ES-I3 (cell line): ENCODE measurements around the gene PARD6G.

Source experiments
- H3K36me3 ChIP-seq: 2 replicates; pipeline ENCODE4 v1.6.1; 2013; ENCODE audit warnings: mild to moderate bottlenecking, low read length, control low read depth, moderate library complexity; ENCODE audit not compliant: insufficient read depth
- H3K4me1 ChIP-seq: 2 replicates; pipeline ENCODE4 v1.6.1; 2013; ENCODE audit warnings: mild to moderate bottlenecking, control low read depth, low read length; ENCODE audit not compliant: insufficient read depth
- H3K9ac ChIP-seq: 2 replicates; pipeline ENCODE4 v1.6.1; 2013; ENCODE audit warnings: low read depth, mild to moderate bottlenecking, low read length, moderate library complexity
- H3K9me3 ChIP-seq: 2 replicates; pipeline ENCODE4 v1.6.1; 2013; ENCODE audit warnings: mild to moderate bottlenecking, low read length, moderate library complexity; ENCODE audit not compliant: control insufficient read depth, insufficient read depth

Gene PARD6G

GRCh38 chr18:80208620-80209019 is 38.7 kb downstream of the PARD6G start:
- peaks cover 8% of the 10 kb centered on the region; the same call in 1 of the 2 replicates for H3K4me1 ChIP-seq
- no peaks in the 10 kb centered on the region for H3K9me3 ChIP-seq
- no peaks in the 10 kb centered on the region for H3K36me3 ChIP-seq

GRCh38 chr18:80205294-80205693 is 42.0 kb downstream of the PARD6G start:
- Histone ChIP-seq H3K4me1 (peaks cover 7% of the 10 kb centered on the region; the same call in 1 of the 2 replicates), H3K9me3 (no peaks in the 10 kb centered on the region), H3K9ac (no peak overlapping the region), H3K36me3 (no peaks in the 10 kb centered on the region)

More at GRCh38 chr18:80208620-80209019, 38.7 kb downstream of the PARD6G start:
- no peak overlapping the region for H3K9ac ChIP-seq

DNA sequence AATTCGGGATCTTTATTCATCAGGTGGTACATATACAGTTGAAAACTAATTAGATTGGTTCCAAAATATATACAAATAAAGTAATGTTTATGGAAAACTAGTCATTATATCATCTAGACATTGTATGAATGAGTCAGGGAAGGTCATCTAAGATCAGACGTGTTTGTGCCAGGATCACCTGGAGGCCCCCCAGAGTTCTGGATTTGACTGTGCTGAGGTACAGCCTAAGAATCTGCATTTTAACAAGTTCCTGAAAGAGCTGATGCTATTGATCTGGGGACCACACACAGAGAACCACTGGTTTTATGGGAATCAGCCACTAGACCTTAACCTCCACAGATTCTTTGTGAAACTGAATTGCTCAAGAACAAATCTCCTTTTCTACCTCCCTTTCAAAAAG is 43.2 kb downstream of the PARD6G start:
- Histone ChIP-seq H3K4me1 (0 out of 2 replicates have a peak, but pooled peaks cover 5% of the 10 kb centered on the region), H3K9me3 (no peaks in the 10 kb centered on the region), H3K36me3 (no peaks in the 10 kb centered on the region), H3K9ac (no peak overlapping the region)

- H3K9ac ChIP-seq = no peak overlapping the region
- peaks cover 5% of the 10 kb centered on the region; the same call in 1 of the 2 replicates for H3K4me1 ChIP-seq
- H3K9me3 ChIP-seq = no peaks in the 10 kb centered on the region
- no peaks in the 10 kb centered on the region for H3K36me3 ChIP-seq
Observed at GRCh38 chr18:80203249-80203648, 44.1 kb downstream of the PARD6G start.

DNA sequence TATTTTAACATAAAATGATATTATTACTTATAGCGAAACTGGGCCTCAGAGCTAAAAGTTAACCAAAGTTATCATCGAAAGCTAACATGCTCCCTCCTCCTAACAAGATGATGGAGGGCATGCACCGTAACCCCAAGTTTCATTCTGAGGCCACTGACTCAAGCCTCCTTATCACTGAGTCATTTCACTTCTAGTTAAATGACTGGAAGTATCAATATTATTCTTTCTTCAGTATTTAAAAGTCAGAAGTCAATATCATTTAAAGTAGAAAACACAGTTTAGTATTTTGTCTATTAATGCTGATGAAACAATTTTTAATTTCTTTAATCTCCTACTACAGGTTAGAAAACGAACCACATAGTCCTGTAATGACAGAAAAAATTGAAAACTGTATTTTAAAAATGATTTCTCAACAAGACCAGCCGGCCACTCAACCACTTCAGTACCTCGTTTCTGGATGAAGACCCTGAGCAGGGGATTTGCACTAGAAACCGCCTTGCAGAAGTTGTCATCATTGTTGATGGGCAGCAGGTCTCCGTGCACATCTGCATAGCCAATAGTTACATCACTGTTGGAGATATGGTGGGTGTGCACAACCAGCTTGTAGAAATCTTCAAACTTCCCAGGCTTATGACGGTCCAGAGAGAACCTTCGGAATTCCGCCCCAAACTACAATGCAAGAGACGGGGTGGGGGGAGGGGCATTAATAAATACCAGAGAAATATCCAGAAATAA is 44.9 kb downstream of the PARD6G start:
- H3K9me3 ChIP-seq = no peaks in the 10 kb centered on the region
- H3K9ac ChIP-seq = no peak overlapping the region
- peaks cover 13% of the 10 kb centered on the region for H3K4me1 ChIP-seq
- H3K36me3 ChIP-seq = no peaks in the 10 kb centered on the region

DNA sequence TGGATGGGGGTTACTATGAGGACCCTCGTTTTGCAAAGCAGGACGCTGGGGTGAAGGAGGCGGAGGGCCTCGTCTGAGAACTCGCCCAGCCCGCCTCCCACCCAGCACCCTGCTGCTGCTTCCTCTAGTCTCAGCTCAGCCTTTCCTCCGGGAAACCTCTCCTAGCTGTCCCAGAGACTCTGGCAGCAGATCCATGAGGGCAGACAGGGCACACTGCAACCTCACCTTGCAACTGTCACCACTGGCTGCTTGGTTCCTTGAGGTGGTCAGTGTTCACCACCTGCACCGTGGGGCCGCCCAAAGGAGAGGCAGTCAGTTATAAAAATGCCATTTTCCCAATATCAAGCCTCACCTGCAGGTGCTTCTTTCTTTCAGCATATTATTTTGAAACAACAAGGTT is 45.6 kb downstream of the PARD6G start:
- Histone ChIP-seq H3K9me3 (no peaks in the 10 kb centered on the region), H3K9ac (no peak overlapping the region), H3K36me3 (no peaks in the 10 kb centered on the region), H3K4me1 (peaks cover 19% of the 10 kb centered on the region)

- no peaks in the 10 kb centered on the region for H3K9me3 ChIP-seq
- no peak overlapping the region for H3K9ac ChIP-seq
- no peaks in the 10 kb centered on the region for H3K36me3 ChIP-seq
- peaks cover 24% of the 10 kb centered on the region for H3K4me1 ChIP-seq
Observed at GRCh38 chr18:80200932-80201672, 46.2 kb downstream of the PARD6G start.

DNA sequence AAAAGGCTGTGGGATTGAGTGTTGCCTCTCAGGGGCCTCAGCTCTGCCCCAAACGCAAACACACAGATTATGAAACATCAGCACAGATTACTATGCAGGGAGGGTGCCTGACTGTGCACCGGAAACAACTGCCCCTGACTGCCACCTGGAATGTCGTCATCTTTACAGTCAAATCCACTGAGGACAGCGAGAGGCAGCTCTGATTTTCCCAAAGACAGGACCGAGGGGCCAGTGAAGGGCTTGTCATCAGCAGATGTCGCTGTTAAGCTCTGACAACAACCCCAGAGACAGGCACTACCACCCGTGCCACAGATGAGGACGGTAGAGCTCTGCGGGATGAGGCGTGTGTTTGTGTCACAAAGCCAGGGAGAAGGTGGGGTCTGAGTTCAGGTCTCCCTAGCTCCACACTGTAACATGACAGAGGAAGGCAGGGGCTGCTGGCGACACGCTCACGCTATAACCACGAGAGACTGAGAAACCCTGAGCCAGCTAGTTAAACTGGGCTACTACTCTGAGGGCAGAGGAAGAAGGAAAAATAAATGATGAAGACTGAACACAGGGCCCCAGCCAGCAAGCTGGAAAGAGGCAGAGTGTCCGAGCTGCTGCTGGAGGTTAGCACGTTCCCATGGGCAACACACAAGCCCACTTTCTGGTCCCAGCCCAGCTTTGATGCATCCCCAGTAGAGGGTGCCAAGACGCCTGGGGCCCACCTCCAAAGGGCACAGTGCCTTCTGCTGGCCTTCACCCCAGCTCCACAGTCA is 47.0 kb downstream of the PARD6G start:
- H3K4me1 ChIP-seq = peaks cover 25% of the 10 kb centered on the region
- H3K36me3 ChIP-seq = no peaks in the 10 kb centered on the region
- H3K9me3 ChIP-seq = no peaks in the 10 kb centered on the region
- no peak overlapping the region for H3K9ac ChIP-seq

- Histone ChIP-seq H3K9me3 (no peaks in the 10 kb centered on the region), H3K4me1 (peaks cover 25% of the 10 kb centered on the region), H3K36me3 (no peaks in the 10 kb centered on the region), H3K9ac (no peak overlapping the region)
Observed at GRCh38 chr18:80198994-80199748, 48.1 kb downstream of the PARD6G start.

- H3K36me3 ChIP-seq = no peaks in the 10 kb centered on the region
Observed at GRCh38 chr18:80198391-80198790, 48.9 kb downstream of the PARD6G start.

GRCh38 chr18:80197528-80197927 is 49.8 kb downstream of the PARD6G start:
- H3K36me3 ChIP-seq = no peaks in the 10 kb centered on the region

More at GRCh38 chr18:80198391-80198790, 48.9 kb downstream of the PARD6G start:
- Histone ChIP-seq H3K9ac (no peak overlapping the region), H3K9me3 (no peaks in the 10 kb centered on the region), H3K4me1 (peaks cover 23% of the 10 kb centered on the region)

GRCh38 chr18:80196528-80197320 is 50.6 kb downstream of the PARD6G start:
- Histone ChIP-seq H3K9ac (no peak overlapping the region), H3K9me3 (no peaks in the 10 kb centered on the region), H3K36me3 (no peaks in the 10 kb centered on the region), H3K4me1 (peaks cover 20% of the 10 kb centered on the region)

More at GRCh38 chr18:80197528-80197927, 49.8 kb downstream of the PARD6G start:
- Histone ChIP-seq H3K9ac (no peak overlapping the region), H3K4me1 (peaks cover 20% of the 10 kb centered on the region), H3K9me3 (no peaks in the 10 kb centered on the region)

DNA sequence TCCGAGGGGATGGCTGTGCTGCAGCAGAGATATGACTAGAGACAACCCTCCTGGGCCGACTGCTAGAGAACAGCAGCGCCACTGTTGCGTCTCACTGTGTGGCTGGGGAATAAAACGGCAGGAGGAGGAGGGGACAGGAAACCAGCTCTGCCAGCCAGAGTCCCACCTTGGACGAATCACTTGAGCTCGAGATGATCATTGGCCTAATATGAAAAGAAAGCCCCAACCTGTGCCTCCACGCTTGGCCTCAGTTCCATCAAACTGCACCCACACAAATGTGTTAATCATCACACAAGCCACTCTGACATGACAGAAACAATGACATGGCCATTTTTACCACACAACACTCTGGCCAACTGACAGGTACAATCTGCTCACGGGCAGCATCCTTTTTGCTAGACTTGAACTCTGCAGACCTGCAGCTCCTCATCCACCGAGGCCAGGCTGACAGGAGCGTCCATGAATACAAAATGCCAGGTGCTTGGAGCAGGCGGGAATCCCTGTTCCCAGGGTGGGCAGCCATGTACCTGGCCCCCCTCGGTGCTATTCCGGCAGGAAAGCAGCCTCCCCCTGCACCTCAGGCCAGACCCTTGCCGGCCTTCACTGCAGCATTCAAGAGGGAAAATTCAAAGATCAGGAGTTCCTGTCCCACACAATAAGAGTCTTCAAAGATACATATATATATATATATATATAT is 52.3 kb downstream of the PARD6G start:
- Histone ChIP-seq H3K9me3 (no peaks in the 10 kb centered on the region), H3K4me1 (peaks cover 20% of the 10 kb centered on the region), H3K9ac (no peak overlapping the region), H3K36me3 (no peaks in the 10 kb centered on the region)
